Measurements from ENCODE around the gene ADGRV1.

DNA sequence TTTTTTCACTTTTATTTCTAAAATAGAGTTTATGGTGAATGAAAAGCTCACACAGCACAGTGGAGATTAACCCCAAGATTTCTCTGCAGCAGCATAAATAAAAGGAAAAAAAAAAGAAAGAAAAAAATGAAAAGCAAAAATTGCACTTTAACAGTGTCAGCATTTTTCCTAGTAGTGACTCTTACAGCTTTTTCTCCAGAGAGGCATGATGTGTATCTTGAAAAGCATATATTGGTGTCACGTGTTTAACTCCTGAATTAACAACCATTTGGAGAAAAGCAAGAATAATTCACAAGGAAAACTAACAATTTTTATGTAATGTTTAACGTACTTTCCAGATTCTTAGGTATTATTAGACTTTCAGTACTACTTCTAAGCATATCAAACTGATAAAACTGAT lies 67.9 kb downstream of the ADGRV1 start:
- TF ChIP-seq CTCF (IDR thresholded peaks at IDR 0.05), result no peak
- TF ChIP-seq POLR2A (IDR thresholded peaks at IDR 0.05), result no peak
- TF ChIP-seq EP300 (IDR thresholded peaks at IDR 0.05), result no peak
- TF ChIP-seq POLR2AphosphoS5 (IDR thresholded peaks at IDR 0.05), result no peak
